Fibroblast of the aortic adventitia (primary cell): Measurements from ENCODE around the gene MTX1. TPM values are rescaled to one million over a fixed set of nuclear protein-coding genes. Genes with fewer than 3 reads are reported as not detected.
"Not testable (repeated sequence)": the region's sequence is repeated elsewhere in the genome, so short reads cannot be mapped to it uniquely, and the experiment has no call there.

Experiments used
- DNase-seq: peaks from one replicate; pipeline ENCODE4 v3.0.0-alpha.2; 2010; ENCODE audit warnings: low read depth
- H3K4me3 ChIP-seq: 2 replicates; pipeline ENCODE4 v1.5.1; 2011; ENCODE audit warnings: low read depth, mild to moderate bottlenecking, control low read depth, low read length, moderate library complexity
- total RNA-seq: library from RNA; depleted of rRNA; stranded (reverse); fragments of >200 nt; gene quantifications from 2 replicates; pipeline ENCODE4 v1.2.3, GENCODE V29; 2012; ENCODE audit warnings: low replicate concordance
- TF ChIP-seq, protein P1 (sequence below): IDR thresholded peaks from 2 replicates; pipeline ENCODE4 v1.5.1; 2011; ENCODE audit warnings: mild to moderate bottlenecking, low read length, control low read depth, inconsistent platforms; ENCODE audit not compliant: insufficient read depth

MTX1 gene
- total RNA-seq, 1 donor: 26.1 TPM

DNA sequence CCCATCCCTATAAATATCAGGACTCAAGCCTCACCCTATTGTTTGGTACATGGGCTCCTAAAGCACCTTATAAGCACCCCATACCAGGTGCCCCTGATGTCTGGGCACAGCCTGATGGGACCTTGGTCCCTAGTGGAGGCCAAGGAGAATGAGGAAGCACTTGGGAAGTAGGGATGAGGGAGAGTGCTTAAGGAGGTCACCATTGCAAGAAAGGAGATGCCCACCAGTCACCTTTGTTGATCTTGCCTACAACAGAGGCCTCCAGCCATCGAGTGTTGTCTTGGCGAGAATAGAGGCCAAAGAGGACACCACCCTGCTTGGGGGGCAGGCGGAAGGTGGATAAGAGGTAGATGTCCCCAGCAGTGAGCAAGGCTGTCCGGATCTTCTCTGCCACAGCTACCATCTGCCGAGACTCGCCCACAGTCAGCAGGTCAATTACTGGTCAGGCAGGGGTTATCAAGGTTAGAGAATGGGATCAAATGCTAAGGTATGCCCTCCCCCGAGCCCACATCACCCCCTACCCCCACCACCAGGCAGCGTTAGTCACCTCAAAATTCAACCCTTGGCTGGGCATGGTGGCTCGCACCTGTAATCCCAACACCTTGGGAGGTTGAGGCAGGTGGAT, 2.4 kb upstream of the MTX1 start:
- H3K4me3 ChIP-seq: no peak overlapping the region
- no peak for DNase-seq
- TF ChIP-seq, protein P1, sequence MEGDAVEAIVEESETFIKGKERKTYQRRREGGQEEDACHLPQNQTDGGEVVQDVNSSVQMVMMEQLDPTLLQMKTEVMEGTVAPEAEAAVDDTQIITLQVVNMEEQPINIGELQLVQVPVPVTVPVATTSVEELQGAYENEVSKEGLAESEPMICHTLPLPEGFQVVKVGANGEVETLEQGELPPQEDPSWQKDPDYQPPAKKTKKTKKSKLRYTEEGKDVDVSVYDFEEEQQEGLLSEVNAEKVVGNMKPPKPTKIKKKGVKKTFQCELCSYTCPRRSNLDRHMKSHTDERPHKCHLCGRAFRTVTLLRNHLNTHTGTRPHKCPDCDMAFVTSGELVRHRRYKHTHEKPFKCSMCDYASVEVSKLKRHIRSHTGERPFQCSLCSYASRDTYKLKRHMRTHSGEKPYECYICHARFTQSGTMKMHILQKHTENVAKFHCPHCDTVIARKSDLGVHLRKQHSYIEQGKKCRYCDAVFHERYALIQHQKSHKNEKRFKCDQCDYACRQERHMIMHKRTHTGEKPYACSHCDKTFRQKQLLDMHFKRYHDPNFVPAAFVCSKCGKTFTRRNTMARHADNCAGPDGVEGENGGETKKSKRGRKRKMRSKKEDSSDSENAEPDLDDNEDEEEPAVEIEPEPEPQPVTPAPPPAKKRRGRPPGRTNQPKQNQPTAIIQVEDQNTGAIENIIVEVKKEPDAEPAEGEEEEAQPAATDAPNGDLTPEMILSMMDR: no peak

DNA sequence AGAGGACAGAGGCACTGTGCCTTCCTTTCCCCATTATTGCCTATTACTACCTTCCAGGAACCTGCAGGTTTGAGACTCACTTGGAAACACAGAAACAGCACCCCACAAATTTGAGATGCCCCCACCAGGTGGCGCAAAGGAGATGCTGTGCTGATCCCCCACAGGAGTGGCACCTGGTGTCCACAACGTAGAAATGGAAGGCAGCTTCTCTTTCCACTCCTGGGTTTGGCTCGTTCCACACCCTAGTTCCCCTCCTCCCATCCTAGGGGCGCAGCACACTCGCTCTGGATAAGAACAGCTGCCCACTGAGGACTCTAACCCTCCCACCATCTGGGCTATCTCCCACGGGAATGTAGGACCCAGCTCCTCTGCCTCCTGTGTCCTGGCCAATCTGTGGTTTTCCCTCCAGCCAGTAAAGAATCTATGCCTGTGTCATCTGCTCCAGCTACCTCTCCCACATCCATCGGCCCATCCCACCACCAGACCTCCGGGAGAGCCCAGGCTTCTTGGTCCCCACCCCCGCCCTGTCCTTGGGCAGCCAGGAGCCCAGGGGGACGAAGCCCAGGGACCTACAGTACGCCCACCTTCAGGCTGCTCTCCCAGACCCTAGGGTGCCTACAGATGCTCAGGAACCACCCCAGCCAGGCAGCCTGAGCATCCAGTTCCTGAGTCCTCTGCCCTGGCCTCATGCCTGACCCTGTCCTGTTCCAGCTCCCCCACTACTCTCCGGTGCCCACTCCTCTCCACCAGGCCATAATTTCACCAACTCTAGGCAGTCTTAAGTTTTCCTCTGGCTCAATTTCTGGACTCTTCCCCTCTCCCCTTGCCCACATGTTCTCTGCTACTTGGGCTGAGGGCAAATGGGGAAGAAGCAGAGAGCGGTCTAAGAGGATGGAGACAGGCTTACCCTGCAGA, 1.3 kb upstream of the MTX1 start:
- TF ChIP-seq, protein P1: peak; percentile 87
- peak overlapping the region; percentile 99 for H3K4me3 ChIP-seq
- peak; percentile 84 for DNase-seq

DNA sequence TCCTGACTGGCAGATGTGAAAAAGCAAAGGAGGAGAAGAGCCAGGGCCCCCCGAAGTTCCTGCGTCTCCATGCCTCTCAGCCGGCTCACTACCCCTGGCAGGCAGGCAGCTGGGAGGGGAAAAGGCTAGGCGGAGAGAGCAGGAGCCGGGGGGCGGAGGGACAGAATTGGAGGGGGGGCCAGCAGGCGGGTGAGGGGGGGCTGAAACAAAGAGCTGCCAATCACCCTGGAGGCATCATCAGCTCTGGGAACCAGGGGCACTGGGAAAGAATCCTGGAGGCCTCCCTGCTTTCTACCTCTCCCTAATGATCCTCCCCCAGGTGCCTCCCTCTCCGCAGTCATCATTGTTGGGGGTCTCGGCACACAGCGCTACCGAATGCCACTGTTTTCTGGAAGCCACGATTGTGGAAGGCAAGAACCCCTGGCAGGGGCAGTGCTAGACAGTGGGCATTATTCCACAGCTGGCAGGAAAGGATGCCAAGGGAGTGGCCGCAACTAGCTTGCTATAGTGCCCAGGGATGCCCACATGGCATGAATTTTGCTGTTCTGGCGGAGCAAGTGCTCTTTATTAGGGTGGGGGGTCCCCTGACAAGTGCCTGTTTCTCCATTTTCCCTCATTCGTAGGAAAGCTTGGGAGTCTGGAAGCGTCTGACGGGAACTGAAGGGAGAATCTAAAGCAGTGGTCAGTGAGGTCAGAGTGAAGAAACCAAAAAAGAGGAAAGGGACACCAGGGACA, 522 bp upstream of the MTX1 start, which contains the start of gene THBS3:
Gene THBS3 (minus strand): TSS at position 92 of the 735 bp plus-strand sequence. CDS start 21 bp downstream, at position 71.
- TF ChIP-seq, protein P1: no peak
- H3K4me3 ChIP-seq: peak within 1 kb of the TSS; percentile 99
- DNase-seq: peak; percentile 48

DNA sequence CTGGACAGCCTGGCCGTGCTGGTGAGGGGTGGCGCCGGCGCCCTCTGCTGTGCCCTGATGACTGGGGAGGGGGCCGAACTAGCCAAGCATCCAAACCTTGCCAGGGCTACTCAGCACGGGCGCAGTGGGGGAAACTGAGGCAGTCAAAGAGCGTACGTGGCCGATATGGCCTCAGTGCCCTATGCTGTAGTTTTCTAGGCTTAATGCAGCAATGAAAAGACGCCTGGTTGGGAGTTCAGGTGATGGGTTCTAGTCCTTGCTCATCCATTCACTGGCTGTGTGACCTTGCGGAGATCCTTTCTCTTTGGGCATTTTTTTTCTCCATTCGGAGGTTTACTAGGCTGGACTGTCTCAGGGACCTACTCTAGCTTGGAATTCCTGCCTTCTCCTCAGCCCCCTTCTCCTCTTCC, 822 bp downstream of the MTX1 start:
- TF ChIP-seq, protein P1: no peak
- no peak for DNase-seq
- peak overlapping the region; percentile 99 for H3K4me3 ChIP-seq

DNA sequence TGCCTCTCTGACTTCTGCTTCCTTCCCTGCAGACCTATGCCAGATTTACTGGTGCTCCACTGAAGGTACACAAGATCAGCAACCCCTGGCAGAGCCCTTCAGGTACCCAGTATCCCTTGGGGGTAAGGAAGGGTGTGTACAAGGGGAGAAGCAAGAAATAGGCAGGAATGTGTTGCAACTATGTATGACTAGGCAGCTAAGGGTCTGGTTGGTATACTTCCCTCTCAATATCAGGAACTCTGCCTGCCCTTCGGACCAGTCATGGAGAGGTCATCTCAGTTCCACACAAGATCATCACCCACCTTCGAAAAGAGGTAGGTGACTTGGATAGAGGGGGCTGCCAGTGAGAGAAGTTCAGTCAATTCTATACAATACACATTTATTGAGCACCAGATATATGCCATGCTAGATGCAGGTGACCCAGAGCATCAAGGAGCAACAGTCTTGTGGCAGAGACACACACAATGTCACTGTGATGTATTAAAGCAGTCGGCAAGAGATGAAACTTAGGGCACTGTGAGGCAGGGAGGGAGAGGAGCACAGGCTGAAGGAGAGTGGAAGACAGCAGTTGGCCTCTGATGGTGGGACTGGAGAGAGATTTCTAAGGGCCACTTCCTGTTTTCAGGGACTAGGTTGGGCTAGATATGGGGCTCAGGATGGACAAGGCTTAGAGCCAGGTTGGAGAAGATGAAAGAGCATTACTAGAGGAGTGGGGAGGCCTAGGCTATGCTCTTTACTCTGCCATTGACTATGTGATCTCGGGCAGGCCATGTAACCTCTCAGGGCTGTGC, 2.0 kb downstream of the MTX1 start:
- TF ChIP-seq, protein P1: no peak
- DNase-seq: no peak
- H3K4me3 ChIP-seq: no peak overlapping the region

DNA sequence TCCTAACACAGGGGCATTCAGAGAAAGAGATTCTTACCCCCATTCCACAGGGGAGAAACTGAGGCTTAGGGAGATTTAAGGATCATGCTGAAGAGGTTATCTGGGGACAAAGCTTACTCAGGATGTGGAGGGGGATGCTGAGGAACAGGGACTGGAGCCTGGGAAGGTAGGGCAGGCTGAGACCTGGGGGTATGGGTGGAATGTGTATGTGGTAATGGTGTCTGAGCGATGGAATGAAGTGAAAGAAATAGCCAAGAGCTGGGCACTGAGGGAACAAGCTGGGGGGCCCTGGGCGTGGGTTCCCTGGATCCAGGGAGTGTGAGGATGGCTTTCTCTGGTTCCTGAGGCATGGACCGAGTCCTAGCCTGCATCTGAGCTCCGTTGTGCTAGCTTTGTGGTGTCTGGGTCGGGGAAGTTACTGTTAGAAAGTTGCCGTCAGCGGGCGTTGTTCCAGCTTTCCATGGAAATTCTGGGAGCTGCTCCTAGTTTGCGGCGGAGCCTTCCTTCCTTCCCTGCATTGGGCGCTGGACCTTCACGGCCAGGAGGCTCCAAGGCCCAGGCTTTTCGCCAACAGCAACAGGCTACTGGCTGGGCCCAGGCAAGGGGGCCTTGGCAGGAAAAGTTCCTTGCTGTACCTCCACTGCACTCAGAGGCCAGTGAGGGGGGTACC, 3.0 kb downstream of the MTX1 start:
- DNase-seq: peak; percentile 71
- H3K4me3 ChIP-seq: not testable (repeated sequence)

DNA sequence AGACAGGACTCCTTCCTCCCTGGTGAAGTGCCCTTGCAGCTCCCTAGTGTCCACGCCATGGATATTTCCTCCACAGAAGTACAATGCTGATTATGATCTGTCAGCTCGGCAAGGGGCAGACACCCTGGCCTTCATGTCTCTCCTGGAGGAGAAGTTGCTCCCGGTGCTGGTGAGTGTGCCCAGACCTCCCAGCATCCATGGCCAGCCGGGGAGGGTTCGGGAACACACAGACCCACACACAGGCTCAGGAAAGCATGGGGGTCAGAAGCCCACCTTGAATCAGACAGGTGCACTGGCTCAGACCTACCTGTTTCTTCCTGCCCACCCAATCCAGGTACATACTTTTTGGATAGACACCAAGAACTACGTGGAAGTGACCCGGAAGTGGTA, 3.6 kb downstream of the MTX1 start:
- not testable (repeated sequence) for DNase-seq, H3K4me3 ChIP-seq

DNA sequence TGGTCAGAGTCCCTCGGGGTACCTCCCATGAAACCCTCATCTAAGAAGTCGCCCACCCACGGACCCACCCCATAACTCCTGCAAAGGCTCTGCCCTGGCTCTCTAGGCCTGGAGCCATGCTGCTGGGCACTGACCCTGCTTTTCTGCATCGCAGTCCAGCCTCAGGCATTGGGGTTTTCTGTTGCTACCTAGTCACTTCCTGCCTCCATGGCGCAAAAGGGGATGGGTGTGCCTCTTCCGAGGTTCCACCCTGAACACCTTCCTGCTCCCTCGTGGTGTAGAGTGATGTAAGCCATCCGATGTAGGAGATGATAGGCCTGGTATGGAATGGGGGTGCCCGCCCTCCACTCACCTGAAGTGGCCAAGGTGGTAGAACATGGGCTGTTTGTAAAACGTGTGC, 6.2 kb downstream of the MTX1 start:
- not testable (repeated sequence) for DNase-seq, H3K4me3 ChIP-seq
